H1 (cell line): Measurements from ENCODE around the gene LRRC17. TPM values are rescaled to one million over a fixed set of nuclear protein-coding genes. Genes with fewer than 3 reads are reported as not detected.

ENCODE experiments used
- CTCF ChIA-PET: fragments of 300-600 bp; sonication (Branson Sonifier 250); formaldehyde crosslinking; loops from one replicate; lab custom pipeline; 2021; ENCODE audit not compliant: partially characterized antibody; lab: Charles Lee
- POLR2A ChIA-PET: fragments of 300-600 bp; sonication (Branson Sonifier 250); formaldehyde crosslinking; loops from one replicate; lab custom pipeline; 2021; ENCODE audit warnings: inconsistent platforms; ENCODE audit not compliant: partially characterized antibody; lab: Charles Lee
- DNase-seq, 2 experiments: peaks; one replicate each; pipeline versions ENCODE4 v3.0.0 to v3.0.0-alpha.2; 2010 to 2022; ENCODE audit warnings: low spot score in 2 of 2, low read depth in 1 of 2, mixed read lengths in 1 of 2
- FAIRE-seq: peaks from 2 replicates; lab custom pipeline; 2011; peaks lifted over from hg19 to GRCh38; lab: Jason Lieb, UNC
- H2AFZ ChIP-seq: 2 replicates; pipeline ENCODE4 v1.8.1; 2012; ENCODE audit warnings: low read length, inconsistent platforms
- H2AK5ac ChIP-seq: 2 replicates; pipeline ENCODE4 v1.6.1; 2013; ENCODE audit warnings: low read depth, low read length
- H2BK120ac ChIP-seq: replicated peaks from 2 replicates; pipeline ENCODE3; 2013; ENCODE audit warnings: low read depth, low read length, inconsistent platforms
- H2BK12ac ChIP-seq: 2 replicates; pipeline ENCODE4 v1.6.1; 2013; ENCODE audit warnings: low read depth, low read length
- H2BK15ac ChIP-seq: 2 replicates; pipeline ENCODE4 v1.6.1; 2013; ENCODE audit warnings: low read length
- H2BK20ac ChIP-seq: 2 replicates; pipeline ENCODE4 v1.6.1; 2013; ENCODE audit warnings: low read length
- H2BK5ac ChIP-seq: 2 replicates; pipeline ENCODE4 v1.6.1; 2013; ENCODE audit warnings: low read depth, low read length
- H3K14ac ChIP-seq: 2 replicates; pipeline ENCODE4 v1.6.1; 2013; ENCODE audit warnings: inconsistent platforms; ENCODE audit not compliant: insufficient read length
- H3K18ac ChIP-seq: 2 replicates; pipeline ENCODE4 v1.6.1; 2013; ENCODE audit warnings: low read length; ENCODE audit errors: extremely low read depth
- H3K23ac ChIP-seq: 2 replicates; pipeline ENCODE4 v1.6.1; 2013; ENCODE audit warnings: inconsistent platforms; ENCODE audit not compliant: insufficient read length
- H3K23me2 ChIP-seq: 2 replicates; pipeline ENCODE4 v1.6.1; 2013; ENCODE audit warnings: low read depth, low read length
- H3K27ac ChIP-seq: 2 replicates; pipeline ENCODE4 v1.6.1; 2011; ENCODE audit warnings: low read depth, low read length, inconsistent platforms
- H3K27me3 ChIP-seq, 4 experiments: replicated peaks in 1 of 4; 1 replicate in 1 of 4; 2 replicates in 3 of 4; pipeline versions ENCODE4 v1.6.1 to v1.8.1; 2011 to 2013; ENCODE audit warnings: low read length in 3 of 4, mild to moderate bottlenecking in 3 of 4, inconsistent platforms in 2 of 4, mixed read lengths in 2 of 4, moderate library complexity in 1 of 4; ENCODE audit not compliant: control insufficient read depth in 3 of 4, insufficient read depth in 3 of 4; ENCODE audit errors: extremely low read depth in 1 of 4
- H3K36me3 ChIP-seq, 4 experiments: 2 replicates each; pipeline versions ENCODE4 v1.6.1 to v1.8.1; 2011 to 2013; ENCODE audit warnings: mild to moderate bottlenecking in 4 of 4, low read length in 3 of 4, moderate library complexity in 2 of 4, control low read depth in 1 of 4, inconsistent platforms in 1 of 4; ENCODE audit not compliant: insufficient read depth in 4 of 4, control insufficient read depth in 2 of 4
- H3K4ac ChIP-seq: replicated peaks from 2 replicates; pipeline ENCODE3; 2013; ENCODE audit warnings: low read length, low read depth, mixed read lengths, inconsistent platforms; ENCODE audit not compliant: insufficient read length
- H3K4me1 ChIP-seq, 4 experiments: replicated peaks in 1 of 4; 1 replicate in 1 of 4; 2 replicates in 3 of 4; pipeline versions ENCODE4 v1.6.1 to v1.8.1; 2011 to 2013; ENCODE audit warnings: low read length in 3 of 4, inconsistent platforms in 2 of 4, mixed read lengths in 1 of 4; ENCODE audit not compliant: insufficient read depth in 4 of 4, control insufficient read depth in 3 of 4
- H3K4me2 ChIP-seq, 2 experiments: 2 replicates each; pipeline versions ENCODE4 v1.6.1 to v1.8.1; 2011 to 2013; ENCODE audit warnings: low read depth in 2 of 2, low read length in 2 of 2, control low read depth in 1 of 2, inconsistent platforms in 1 of 2, mild to moderate bottlenecking in 1 of 2; ENCODE audit not compliant: insufficient read depth in 1 of 2
- H3K4me3 ChIP-seq, 4 experiments: fragments of 200-600, 300-600 bp in 1 of 4; sonication (generic), shearing (Covaris generic), sonication (Bioruptor Twin) in 1 of 4; 2 replicates each; pipeline versions ENCODE4 v1.5.1 to v1.8.1; 2011 to 2016; ENCODE audit warnings: low read length in 4 of 4, low read depth in 3 of 4, control low read depth in 2 of 4, inconsistent platforms in 2 of 4, mild to moderate bottlenecking in 2 of 4, mixed read lengths in 1 of 4, moderate library complexity in 1 of 4; ENCODE audit not compliant: insufficient read depth in 2 of 4; ENCODE audit errors: extremely low read depth in 1 of 4
- H3K56ac ChIP-seq: replicated peaks from 2 replicates; pipeline ENCODE3; 2013; ENCODE audit warnings: low read depth, mild to moderate bottlenecking, mixed read lengths, low read length, inconsistent platforms; ENCODE audit not compliant: insufficient read length
- H3K79me1 ChIP-seq: 2 replicates; pipeline ENCODE4 v1.6.1; 2013; ENCODE audit warnings: low read depth, low read length, control low read depth
- H3K79me2 ChIP-seq, 2 experiments: 2 replicates each; pipeline versions ENCODE4 v1.6.1 to v1.8.1; 2012 to 2013; ENCODE audit warnings: low read length in 2 of 2, mild to moderate bottlenecking in 2 of 2, inconsistent platforms in 1 of 2; ENCODE audit not compliant: insufficient read depth in 2 of 2, control insufficient read depth in 1 of 2
- H3K9ac ChIP-seq, 4 experiments: replicated peaks in 1 of 4; 1 replicate in 1 of 4; 2 replicates in 3 of 4; pipeline versions ENCODE4 v1.6.1 to v1.8.1; 2011 to 2013; ENCODE audit warnings: low read depth in 3 of 4, low read length in 3 of 4, control low read depth in 2 of 4, mild to moderate bottlenecking in 2 of 4, moderate library complexity in 2 of 4, inconsistent platforms in 1 of 4; ENCODE audit errors: extremely low read depth in 1 of 4
- H3K9me3 ChIP-seq, 2 experiments: 2 replicates each; pipeline versions ENCODE4 v1.6.1 to v1.8.1; 2012 to 2013; ENCODE audit warnings: mild to moderate bottlenecking in 2 of 2, moderate library complexity in 2 of 2, control low read depth in 1 of 2, inconsistent platforms in 1 of 2, low read depth in 1 of 2, low read length in 1 of 2, mixed read lengths in 1 of 2; ENCODE audit not compliant: insufficient read depth in 2 of 2
- H4K20me1 ChIP-seq, 2 experiments: replicated peaks in 1 of 2; 2 replicates each; pipeline versions ENCODE3 to v1.8.1; 2011 to 2013; ENCODE audit warnings: inconsistent platforms in 2 of 2, low read length in 2 of 2, mild to moderate bottlenecking in 1 of 2; ENCODE audit not compliant: insufficient read depth in 2 of 2, control insufficient read depth in 1 of 2
- H4K5ac ChIP-seq: 2 replicates; pipeline ENCODE4 v1.6.1; 2013; ENCODE audit warnings: low read length, low read depth, mixed read lengths, inconsistent platforms; ENCODE audit not compliant: insufficient read length
- H4K8ac ChIP-seq: 2 replicates; pipeline ENCODE4 v1.8.0; 2013; ENCODE audit warnings: mild to moderate bottlenecking, moderate library complexity, low read length, inconsistent platforms; ENCODE audit not compliant: insufficient read depth; ENCODE audit errors: extremely low read depth
- H4K91ac ChIP-seq: replicated peaks from 2 replicates; pipeline ENCODE3; 2013; ENCODE audit warnings: low read length, mixed read lengths, inconsistent platforms; ENCODE audit not compliant: insufficient read length
- CBX5 ChIP-seq: fragments of 300-800, 300-1000 bp; sonication (generic); IDR thresholded peaks from 2 replicates; pipeline ENCODE4 v1.7.1; 2016; ENCODE audit warnings: antibody characterized with exemption, low read length, low read depth
- EGR1 ChIP-seq: IDR thresholded peaks from 2 replicates; pipeline ENCODE4 v1.6.1; 2011; ENCODE audit warnings: low read depth, low read length, borderline replicate concordance
- PHF8 ChIP-seq: fragments of 200-600 bp; sonication (generic); conservative IDR thresholded peaks from 2 replicates; pipeline ENCODE4 v1.7.1; 2012; ENCODE audit warnings: low read depth, mild to moderate bottlenecking, inconsistent platforms, low read length, moderate library complexity
- RFX5 ChIP-seq: IDR thresholded peaks from 2 replicates; pipeline ENCODE4 v1.6.1; 2011; ENCODE audit warnings: low read depth, low read length, improper control_type of control experiment, borderline replicate concordance
- RXRA ChIP-seq: IDR thresholded peaks from 2 replicates; pipeline ENCODE4 v1.6.1; 2011; ENCODE audit warnings: low read depth, mild to moderate bottlenecking, low read length, moderate library complexity; ENCODE audit not compliant: insufficient read depth
- WGBS, 2 experiments: shearing (Covaris generic) in 1 of 2; methylation state at CpG; one replicate each; pipeline versions ENCODE4 v1.1.6 to v1.1.7; 2013 to 2015; ENCODE audit warnings: low lambda C conversion rate in 2 of 2, mixed read lengths in 2 of 2, inconsistent platforms in 1 of 2, low coverage in 1 of 2, missing lambda C conversion rate in 1 of 2; ENCODE audit not compliant: insufficient replicate concordance in 2 of 2, insufficient coverage in 1 of 2, insufficient read length in 1 of 2; ENCODE audit errors: extremely low coverage in 1 of 2, missing lambda C conversion rate in 1 of 2; 5-methylcytosine and 5-hydroxymethylcytosine counted together
- polyA plus RNA-seq, 7 experiments: library from polyadenylated mRNA; depleted of rRNA in 3 of 7; stranded (reverse) in 5 of 7; unstranded in 2 of 7; fragments of >200 nt in 5 of 7; fragments of 200-250 nt in 2 of 7; gene quantifications; 1 replicate in 5 of 7; 2 replicates in 1 of 7; 4 replicates in 1 of 7; pipeline versions ENCODE4 v1.2.1 to v1.2.3, GENCODE V29; 2011 to 2013; ENCODE audit warnings: missing spikeins in 2 of 7, mixed read lengths in 2 of 7
- total RNA-seq: library from RNA; stranded (reverse); fragmentation: NEBNext Ultra II Directional; extraction: Animal tissue kit (Norgen Biotek cat#: 25700); gene quantifications from 2 replicates; pipeline ENCODE4 v1.2.1, GENCODE V29; 2021
- TF ChIP-seq, protein P1 (sequence below): IDR thresholded peaks from 2 replicates; pipeline ENCODE4 v1.6.1; 2011; ENCODE audit warnings: low read length, improper control_type of control experiment

Gene LRRC17
- total and polyA plus RNA-seq, 2 of the 8 experiments (the other 6 are each of a cell fraction or from before 2014, with no cell fraction given) = 3.0 TPM

DNA sequence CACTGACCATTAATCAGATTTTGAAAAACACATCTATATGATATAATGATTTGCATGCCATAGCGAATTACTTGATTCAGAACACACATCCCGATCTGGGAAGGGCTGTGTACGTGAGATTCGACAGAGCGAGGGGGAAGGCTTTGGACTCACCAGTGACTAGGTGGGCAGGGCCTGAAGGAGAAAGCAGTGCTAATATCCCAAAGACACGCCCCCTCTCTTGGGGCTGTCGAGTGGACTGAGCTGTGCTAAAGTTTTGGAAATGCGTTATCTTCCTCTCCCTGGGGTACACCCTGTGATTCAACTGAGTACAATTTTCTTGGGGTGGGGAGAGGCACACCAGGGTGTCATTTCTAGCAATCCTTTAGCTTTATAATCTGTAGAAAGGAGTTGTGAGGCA lies 1.8 kb downstream of the LRRC17 start:
- H4K5ac ChIP-seq = peak overlapping the region; percentile 10
- no peak overlapping the region; the same call in 1 of the 2 replicates for H3K18ac ChIP-seq
- no peaks in the 10 kb centered on the region for H3K36me3 ChIP-seq
- no peak overlapping the region for H2AFZ ChIP-seq
- no peak overlapping the region for H3K14ac ChIP-seq
- FAIRE-seq (no peak), DNase-seq (no peak)
- ChIA-PET POLR2A (interaction anchor here (1.0 kb wide), 1 partner anchor 10 kb away, joined by 3 read pairs; no protein-coding TSS in a partner anchor), CTCF (interaction anchor here (0.9 to 2.3 kb wide), 3 partner anchors 19 to 148 kb away, joined by 3 to 7 read pairs (median 5); no protein-coding TSS in a partner anchor)
- H3K23ac ChIP-seq = no peak overlapping the region
- TF ChIP-seq CBX5 (no peak), RFX5 (no peak), PHF8 (no peak), RXRA (no peak), EGR1 (no peak)
- TF ChIP-seq, protein P1, sequence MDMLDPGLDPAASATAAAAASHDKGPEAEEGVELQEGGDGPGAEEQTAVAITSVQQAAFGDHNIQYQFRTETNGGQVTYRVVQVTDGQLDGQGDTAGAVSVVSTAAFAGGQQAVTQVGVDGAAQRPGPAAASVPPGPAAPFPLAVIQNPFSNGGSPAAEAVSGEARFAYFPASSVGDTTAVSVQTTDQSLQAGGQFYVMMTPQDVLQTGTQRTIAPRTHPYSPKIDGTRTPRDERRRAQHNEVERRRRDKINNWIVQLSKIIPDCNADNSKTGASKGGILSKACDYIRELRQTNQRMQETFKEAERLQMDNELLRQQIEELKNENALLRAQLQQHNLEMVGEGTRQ = no peak
- H4K8ac ChIP-seq = no peak overlapping the region
- H4K20me1 ChIP-seq = peaks cover 0 to 1% of the 10 kb centered on the region in 2 experiments
- no peaks in the 10 kb centered on the region for H3K9me3 ChIP-seq
- no peak overlapping the region for H2BK15ac ChIP-seq
- H2BK120ac ChIP-seq = no peak overlapping the region
- H3K9ac ChIP-seq = no peak overlapping the region
- no peak overlapping the region for H2BK12ac ChIP-seq
- H3K27ac ChIP-seq = no peak overlapping the region
- 81% methylated on average over 8 of the region's 8 CpGs; no CpG with 5 or more reads in 1 of the 2 experiments for WGBS, 2 experiments
- no peak overlapping the region for H3K56ac ChIP-seq
- no peak overlapping the region for H4K91ac ChIP-seq
- H3K23me2 ChIP-seq = no peaks in the 10 kb centered on the region
- H2BK5ac ChIP-seq = no peak overlapping the region
- no peak overlapping the region for H3K4me3 ChIP-seq
- no peak overlapping the region for H3K4ac ChIP-seq
- H3K4me1 ChIP-seq = peaks cover 0 to 9% (median 4%) of the 10 kb centered on the region in 4 experiments; a peak in 4 of 7 replicates
- H3K79me1 ChIP-seq = no peaks in the 10 kb centered on the region
- no peak overlapping the region for H3K4me2 ChIP-seq
- H2BK20ac ChIP-seq = no peak overlapping the region
- no peaks in the 10 kb centered on the region for H3K79me2 ChIP-seq
- H3K27me3 ChIP-seq = no peaks in the 10 kb centered on the region
- no peak overlapping the region for H2AK5ac ChIP-seq
